Stimulated activated CD4-positive, alpha-beta T cell treated with anti-CD3 and anti-CD28 coated beads, Interleukin-12 subunit alpha, Interleukin-12 subunit beta, amount 100 ng/mL, for 24 hours (primary cell): ENCODE measurements around the gene BTBD7.

Experiments
- DNase-seq, 2 experiments: peaks; one replicate each; pipeline ENCODE4 v3.0.0-alpha.2; 2020; ENCODE audit warnings: low read depth in 2 of 2

BTBD7 gene

DNA sequence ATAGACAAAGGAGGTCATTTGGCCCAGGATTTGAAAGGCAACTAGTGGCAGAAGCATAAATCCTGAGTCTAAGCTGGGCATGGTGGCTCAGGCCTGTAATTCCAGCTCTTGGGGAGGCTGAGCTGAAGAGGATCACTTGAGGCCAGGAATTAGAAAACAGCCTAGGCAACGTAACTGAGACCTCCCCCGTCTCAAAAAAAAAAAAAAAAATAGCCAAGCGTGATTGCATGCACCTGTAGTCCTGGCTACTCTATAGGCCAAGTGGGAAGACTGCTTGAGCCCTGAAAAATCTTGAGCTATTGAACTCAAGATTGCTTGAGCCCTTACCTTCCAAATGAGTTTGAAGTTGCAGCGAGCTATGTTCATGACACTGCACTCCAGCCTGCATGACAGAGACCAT lies 133.8 kb downstream of the BTBD7 start:
- DNase-seq, result no peak

GRCh38 chr14:93195316-93195999 lies 137.4 kb downstream of the BTBD7 start:
- no peak for DNase-seq
